Cardiac septum (tissue), 1 donor: ENCODE results near the gene ADA. TPM values are rescaled to one million over a fixed set of nuclear protein-coding genes. Genes with fewer than 3 reads are reported as not detected.
"Not testable (repeated sequence)": the region's sequence is repeated elsewhere in the genome, so short reads cannot be mapped to it uniquely, and the experiment has no call there.

Experiments used
- DNase-seq: peaks from one replicate; pipeline ENCODE4 v3.0.0-alpha.2; 2020; ENCODE audit warnings: low spot score
- intact Hi-C: fragments of 100-400 bp; cut with DNase I; formaldehyde crosslinking; loops from one replicate; pipeline ENCODE4 v1.14.0; 2022
- total RNA-seq: library from RNA; stranded (reverse); fragmentation: NEBNext Ultra II Directional; extraction: Animal tissue kit (Norgen Biotek cat#: 25700); gene quantifications from one replicate; pipeline ENCODE4 v1.2.1, GENCODE V29; 2021
- donor health status: DM: no; HTN: no; CAD: no.

The ADA gene
- total RNA-seq, 1 donor from 2014 or later = 4.1 TPM

DNA sequence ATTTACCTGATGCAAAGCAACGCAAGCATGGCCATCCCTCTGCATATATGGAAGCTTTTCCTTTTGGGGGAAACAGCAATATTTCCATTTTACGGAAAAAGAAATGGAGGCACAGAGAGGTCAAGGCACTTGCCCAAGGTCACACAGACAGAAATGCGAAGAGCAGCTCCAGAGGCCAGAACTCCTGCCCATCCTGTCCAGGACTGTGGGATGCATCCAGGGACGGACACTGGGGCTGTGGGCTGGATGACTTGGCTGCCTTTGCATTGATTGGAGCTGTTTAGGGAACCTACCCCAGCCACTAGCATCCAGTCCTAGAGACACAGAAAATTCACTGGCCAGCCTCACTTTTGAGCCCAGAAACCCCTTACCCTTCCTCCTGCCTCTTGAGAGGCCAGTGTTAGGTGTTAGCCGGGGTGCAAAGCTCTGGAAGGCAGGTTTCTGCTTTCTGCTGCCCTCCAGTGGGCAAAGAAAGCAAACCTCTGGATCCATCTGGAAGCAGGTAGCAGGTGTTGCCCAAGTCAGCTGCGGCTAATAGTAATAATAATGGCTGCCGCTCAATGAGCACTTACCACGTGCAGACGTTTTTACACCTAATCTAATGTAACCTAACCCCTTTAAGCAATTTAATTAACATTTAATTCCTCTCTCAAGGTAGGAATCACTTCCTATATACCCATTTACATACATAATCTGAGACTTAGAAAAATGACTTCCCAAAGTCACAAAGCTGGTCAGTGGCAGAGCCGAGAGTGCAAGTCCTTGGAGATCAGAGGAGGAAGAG lies 32.0 kb upstream of the ADA start:
- intact Hi-C loops = loop anchor here (2.0 to 10.0 kb wide), 3 partner anchors 69 to 296 kb away; no protein-coding TSS in a partner anchor
- DNase-seq = no peak

DNA sequence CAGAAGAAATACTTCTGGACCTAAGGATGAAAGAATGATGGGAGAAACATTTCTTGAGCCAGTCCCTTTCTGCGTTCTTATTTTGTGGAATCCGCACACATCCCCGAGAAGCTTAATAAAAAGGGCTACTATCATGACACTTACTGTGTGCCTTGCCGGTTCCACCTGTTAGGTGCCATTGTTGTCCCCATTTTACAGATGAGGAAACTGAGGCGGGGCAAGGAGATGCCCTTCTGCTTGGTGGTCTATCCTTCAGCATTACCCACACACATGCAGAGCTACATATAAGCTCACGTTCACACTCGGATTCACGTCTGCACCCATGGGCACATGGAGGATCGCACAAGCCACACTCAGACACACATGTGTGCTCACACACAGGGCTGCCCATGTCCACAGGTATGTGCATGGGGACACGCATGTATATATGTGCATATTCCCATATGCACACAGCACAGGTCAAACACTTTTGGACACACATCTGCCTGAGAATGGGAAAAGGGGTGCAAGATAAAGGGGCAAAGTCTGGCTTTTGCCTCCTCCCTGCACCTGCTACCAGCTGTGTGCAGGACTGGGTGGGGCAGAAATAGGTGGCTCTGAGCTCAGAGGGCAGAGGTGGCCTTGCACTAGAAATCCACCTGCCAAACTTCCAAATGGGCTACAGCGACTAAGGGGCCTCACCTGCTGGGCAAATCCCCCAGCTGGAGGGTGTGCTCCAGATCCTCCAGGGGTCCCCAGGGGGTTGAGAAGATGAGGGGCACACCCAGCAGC lies 30.5 kb upstream of the ADA start:
- DNase-seq = no peak
- intact Hi-C loops = loop anchor here (5.0 to 10.0 kb wide), 2 partner anchors 67 to 295 kb away; no protein-coding TSS in a partner anchor

DNA sequence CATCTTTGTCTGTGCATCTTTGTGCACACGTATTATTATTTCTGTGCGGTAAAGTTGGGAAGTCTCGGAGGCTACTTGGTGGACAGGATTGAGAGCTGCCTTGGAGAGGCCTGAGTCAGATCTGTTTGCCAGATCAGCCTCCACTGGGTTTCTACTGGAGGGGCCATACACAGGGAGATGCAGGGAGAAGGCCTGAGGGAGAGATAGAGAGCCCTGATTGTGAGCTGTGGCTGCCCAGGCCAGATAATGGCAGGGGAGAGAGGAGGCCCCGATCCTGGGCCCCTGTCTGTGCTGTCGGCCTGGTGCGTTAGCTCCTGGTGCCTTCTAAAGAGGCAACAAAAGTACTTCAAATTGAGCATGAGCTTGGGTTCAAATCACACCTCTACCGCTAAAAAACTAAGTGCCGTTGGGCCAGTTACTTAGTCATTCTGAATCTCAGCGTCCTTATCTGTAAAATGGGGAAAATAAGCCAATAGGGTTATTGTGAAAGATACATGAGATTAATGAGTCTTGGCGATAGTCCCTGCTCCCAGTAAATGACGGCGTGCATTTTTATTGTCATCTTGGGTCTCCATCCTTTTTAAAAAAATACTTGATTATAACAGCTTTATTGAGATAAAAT lies 27.6 kb upstream of the ADA start:
- intact Hi-C loops = no loop called here
- DNase-seq = no peak

DNA sequence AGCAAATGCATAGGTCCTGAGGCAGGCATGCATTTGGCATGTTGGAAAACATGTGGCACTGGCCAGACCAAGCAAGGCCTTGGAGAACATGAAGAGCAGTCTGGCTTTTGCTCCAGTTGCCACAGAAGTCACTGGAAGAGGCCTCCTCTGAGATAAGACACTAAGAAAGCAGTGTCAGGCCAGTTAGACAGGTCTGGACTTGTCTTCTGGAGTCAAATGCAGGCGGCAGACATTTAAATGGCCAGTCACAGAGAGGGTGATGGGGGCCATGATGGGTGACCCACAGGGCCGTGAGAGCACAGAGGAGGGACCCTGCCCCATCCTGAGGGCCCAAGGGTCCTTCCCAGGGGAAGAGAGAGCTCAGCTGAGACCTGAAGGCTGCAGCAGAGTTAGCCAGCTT lies 26.7 kb upstream of the ADA start:
- intact Hi-C loops = no loop called here
- DNase-seq = no peak

- intact Hi-C loops, DNase-seq: not testable (repeated sequence)
These were observed 20.9 kb upstream of the ADA start for GRCh38 chr20:44672318-44672902.

GRCh38 chr20:44671541-44671940 lies 20.0 kb upstream of the ADA start:
- DNase-seq, intact Hi-C loops: not testable (repeated sequence)

DNA sequence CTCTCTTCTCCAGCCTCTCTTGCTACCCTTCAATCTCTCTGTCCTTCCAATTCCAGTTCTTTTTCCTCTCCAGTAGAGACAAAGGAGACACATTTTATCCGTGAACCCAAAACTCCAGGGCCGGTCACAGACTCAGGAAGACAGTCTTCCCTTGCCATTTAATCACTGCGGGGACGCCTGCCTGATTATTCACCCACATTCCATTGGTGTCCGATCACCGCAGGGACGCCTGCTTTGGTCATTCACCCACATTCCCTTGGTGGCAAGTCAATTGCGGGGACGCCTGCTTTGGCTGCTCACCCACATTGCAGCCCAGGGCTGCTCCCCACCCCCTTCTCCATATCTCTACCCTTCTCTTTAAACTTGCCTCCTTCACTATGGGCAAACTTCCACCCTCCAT lies 19.4 kb upstream of the ADA start:
- DNase-seq, intact Hi-C loops: not testable (repeated sequence)

- DNase-seq = no peak
- intact Hi-C loops = no loop called here
These were observed 14.6 kb upstream of the ADA start for GRCh38 chr20:44666066-44666465.

- intact Hi-C loops = no loop called here
- DNase-seq = no peak
These were observed 12.6 kb upstream of the ADA start for GRCh38 chr20:44664131-44664530.

- no peak for DNase-seq
- intact Hi-C loops = no loop called here
These were observed 10.8 kb upstream of the ADA start for GRCh38 chr20:44662261-44662660.

DNA sequence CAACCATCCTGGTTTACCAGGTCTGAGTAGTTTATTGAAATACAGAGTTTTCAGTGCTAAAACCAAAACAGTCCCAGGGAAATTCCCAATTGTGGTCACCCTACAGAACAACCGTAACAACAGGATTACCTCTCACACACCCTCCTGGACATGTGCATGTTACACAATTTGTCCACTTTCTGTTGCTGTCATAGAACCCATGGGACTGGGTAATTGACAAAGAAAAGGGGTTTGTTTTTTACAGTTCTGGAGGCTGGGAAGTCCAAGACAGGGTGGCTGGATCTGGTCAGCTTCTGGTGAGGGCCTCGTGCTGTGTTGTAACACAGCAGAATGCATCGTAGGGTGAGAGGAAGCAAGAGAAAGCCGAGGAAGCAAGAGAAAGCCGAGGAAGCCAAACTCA lies 9.1 kb upstream of the ADA start:
- no peak for DNase-seq
- intact Hi-C loops = no loop called here

DNA sequence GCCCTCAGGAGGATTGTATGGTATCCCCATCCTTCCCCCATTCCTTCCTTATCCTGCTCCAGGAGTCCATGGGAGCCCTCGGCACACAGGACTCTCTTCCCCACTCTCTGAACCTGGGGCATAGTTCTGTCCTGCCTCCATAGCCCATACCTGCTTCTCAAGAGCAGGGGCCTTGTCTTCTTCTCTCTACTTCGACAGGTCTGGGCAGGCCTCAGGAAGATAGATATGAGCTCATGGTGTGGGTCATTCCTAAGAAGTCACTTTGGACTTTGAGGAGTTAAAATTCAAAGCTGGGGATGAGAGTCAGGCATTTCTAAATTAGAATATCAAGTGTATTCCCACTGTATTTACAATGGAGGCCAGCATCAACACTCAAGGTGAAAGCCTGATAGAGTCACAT lies 8.4 kb upstream of the ADA start:
- no peak for DNase-seq
- intact Hi-C loops = no loop called here

GRCh38 chr20:44658810-44659209 lies 7.3 kb upstream of the ADA start:
- no peak for DNase-seq
- intact Hi-C loops = no loop called here

DNA sequence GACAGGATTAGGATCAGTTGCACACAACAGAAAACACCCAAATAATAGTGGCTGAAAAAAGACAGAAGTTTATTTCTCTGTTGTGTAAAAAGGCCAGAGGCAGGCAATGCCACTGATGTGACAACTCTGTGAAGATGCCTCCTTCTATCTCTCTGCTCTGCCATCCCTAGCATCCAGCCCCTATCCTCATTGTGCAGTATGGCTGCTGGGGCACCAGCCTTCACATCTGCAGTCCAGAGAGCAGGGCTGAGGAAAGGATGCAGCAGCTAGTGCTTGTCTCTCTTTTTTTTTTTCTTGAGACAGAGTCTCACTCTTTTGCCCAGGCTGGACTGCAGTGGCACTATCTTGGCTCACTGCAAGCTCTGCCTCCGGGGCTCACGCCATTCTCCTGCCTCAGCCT lies 6.4 kb upstream of the ADA start:
- intact Hi-C loops = no loop called here
- no peak for DNase-seq

DNA sequence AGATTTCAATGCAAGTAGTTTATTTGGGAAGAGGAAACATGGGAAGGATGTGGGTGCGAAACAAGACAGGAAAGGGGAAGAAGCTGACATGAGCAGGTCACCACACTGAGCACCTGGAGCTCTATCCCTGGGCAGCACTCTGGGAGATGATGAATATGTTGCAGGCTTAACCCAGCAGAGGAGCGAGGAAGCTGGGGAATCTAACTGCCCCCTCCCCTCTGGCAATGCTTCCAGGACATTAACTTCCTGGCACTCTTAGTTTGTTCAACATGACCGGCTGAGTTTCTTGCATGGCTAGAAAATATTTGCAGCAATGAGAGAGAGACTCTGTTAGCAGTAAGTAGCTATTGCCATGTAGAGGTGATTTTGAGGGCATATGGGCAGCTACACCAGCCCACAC lies 4.9 kb upstream of the ADA start:
- intact Hi-C loops = no loop called here
- DNase-seq = no peak

DNA sequence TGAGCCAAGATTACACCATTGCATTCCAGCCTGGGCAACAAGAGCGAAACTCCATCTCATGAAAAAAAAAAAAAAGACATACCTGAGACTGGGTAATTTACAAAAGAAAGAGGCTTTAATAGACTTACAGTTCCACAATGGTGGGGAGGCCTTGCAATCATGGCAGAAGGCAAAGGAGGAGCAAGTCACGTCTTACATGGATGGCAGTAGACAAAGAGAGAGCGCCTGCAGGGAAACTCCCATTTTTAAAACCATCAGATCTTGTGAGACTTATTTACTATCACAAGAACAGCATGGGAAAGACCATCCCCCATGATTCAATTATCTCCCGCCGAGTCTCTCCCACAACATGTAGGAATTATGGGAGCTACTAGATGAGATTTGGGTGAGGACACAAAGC lies 2.7 kb upstream of the ADA start:
- DNase-seq, intact Hi-C loops: not testable (repeated sequence)

GRCh38 chr20:44653546-44653945 lies 2.0 kb upstream of the ADA start:
- intact Hi-C loops = no loop called here
- DNase-seq = no peak

- no peak for DNase-seq
- intact Hi-C loops = no loop called here
These were observed 140 bp downstream of the ADA start for GRCh38 chr20:44651434-44651683.

DNA sequence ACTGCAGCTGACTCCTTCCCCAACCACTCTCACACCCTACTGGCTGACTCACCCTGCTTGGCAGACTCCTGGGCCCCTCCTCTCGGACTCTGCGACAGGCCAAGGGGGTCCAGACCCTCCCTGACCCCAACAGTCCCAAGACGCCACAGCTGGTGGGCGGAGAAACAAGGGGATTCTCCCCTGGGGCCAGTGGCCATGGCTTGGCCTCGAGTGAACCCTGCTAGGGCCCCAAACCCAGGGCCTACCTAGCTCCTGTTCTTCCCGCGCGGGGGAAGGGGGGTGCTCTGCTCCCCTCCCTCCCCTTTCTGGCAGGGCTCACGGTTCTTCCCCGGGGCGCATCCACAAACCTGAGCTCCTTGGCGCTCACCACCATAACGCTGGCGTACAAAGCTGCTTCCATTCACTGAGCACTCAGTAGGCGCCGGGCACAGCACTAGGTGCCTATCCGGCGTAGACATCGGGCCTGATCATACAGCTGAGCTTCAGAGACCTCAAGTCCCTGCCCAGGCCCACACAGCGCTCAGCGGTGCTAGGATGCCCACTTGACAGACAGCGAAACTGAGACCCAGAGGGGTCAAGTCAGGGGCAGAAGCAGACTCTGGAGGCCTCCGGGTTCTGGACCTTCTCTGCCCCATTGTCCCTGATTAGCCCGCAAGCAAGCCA lies 597 bp downstream of the ADA start:
- DNase-seq = no peak
- intact Hi-C loops = no loop called here

- intact Hi-C loops = no loop called here
- DNase-seq = no peak
These were observed 1.5 kb downstream of the ADA start for GRCh38 chr20:44649976-44650375.
